Measurements from ENCODE around the gene TBC1D14. TPM values are rescaled to one million over a fixed set of nuclear protein-coding genes. Genes with fewer than 3 reads are reported as not detected.

Gene TBC1D14
- total and polyA plus RNA-seq, 2 of the 8 experiments (the other 6 are each of a cell fraction or from before 2014, with no cell fraction given): 45.6 to 48.2 TPM

DNA sequence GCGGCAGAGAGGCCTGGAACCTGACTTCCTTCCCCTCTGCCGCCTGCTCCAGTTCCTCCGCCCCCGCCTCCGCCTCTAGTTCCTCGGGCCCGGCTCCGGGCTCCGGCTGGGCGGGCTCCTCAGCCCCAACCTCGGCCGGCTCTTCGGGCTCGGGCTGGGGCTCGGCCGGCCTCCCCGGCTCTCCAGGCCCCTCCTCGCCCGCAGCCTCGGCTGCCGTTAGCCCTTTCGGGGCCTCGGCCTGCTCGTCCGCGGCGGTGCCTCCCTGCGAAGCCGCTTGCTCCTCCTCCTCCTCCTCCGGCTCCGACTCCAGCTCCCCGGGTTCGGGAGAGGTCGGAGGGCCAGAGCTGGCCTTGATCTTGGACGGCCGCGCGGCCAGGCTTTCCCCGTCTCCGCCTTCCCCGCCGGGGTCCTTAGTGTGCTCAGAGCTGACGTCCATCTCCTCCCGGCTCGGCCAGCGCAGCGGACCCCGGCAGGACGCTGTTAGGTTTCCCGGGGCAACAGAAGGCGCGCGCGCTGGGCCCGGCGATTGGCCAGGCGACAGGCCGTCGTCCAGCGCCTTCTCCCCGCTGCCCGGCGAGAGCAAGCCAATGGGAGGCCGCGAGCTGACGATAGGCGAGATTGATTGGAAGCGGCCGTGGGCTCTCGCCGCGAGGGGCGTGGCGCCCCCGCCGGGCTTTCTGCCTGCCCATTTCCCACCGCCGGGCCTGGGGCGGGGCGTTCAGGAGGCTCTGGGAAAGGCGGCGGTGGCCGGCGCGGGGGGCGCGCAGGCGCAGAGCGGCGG lies 133.1 kb downstream of the TBC1D14 start (continued):
- TF ChIP-seq, protein P1, sequence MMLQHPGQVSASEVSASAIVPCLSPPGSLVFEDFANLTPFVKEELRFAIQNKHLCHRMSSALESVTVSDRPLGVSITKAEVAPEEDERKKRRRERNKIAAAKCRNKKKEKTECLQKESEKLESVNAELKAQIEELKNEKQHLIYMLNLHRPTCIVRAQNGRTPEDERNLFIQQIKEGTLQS (IDR thresholded peaks at IDR 0.05; ENCODE audit: insufficient read depth, low read depth, low read length): no peak
- TF ChIP-seq CHD1 (IDR thresholded peaks at IDR 0.05; ENCODE audit: low read depth, low read length): no peak
- TF ChIP-seq GTF2F1 (IDR thresholded peaks at IDR 0.05; ENCODE audit: borderline replicate concordance, low read depth, low read length): no peak
- no peak for TF ChIP-seq SIRT6 (IDR thresholded peaks at IDR 0.05; ENCODE audit: low read length)
- TF ChIP-seq PHF8 (conservative IDR thresholded peaks at IDR 0.05; ENCODE audit: low read depth, low read length): no peak
- TF ChIP-seq CBX5 (IDR thresholded peaks at IDR 0.05; ENCODE audit: low read depth, low read length): no peak
- peak; percentile 84 to 98; a peak in 3 of 4 replicates for TF ChIP-seq SIN3A (conservative IDR thresholded peaks at IDR 0.05 in 1 of 2, IDR thresholded peaks at IDR 0.05 in 1 of 2; ENCODE audit: low read depth in 1 of 2, low read length in 2 of 2)
- TF ChIP-seq, protein P2, sequence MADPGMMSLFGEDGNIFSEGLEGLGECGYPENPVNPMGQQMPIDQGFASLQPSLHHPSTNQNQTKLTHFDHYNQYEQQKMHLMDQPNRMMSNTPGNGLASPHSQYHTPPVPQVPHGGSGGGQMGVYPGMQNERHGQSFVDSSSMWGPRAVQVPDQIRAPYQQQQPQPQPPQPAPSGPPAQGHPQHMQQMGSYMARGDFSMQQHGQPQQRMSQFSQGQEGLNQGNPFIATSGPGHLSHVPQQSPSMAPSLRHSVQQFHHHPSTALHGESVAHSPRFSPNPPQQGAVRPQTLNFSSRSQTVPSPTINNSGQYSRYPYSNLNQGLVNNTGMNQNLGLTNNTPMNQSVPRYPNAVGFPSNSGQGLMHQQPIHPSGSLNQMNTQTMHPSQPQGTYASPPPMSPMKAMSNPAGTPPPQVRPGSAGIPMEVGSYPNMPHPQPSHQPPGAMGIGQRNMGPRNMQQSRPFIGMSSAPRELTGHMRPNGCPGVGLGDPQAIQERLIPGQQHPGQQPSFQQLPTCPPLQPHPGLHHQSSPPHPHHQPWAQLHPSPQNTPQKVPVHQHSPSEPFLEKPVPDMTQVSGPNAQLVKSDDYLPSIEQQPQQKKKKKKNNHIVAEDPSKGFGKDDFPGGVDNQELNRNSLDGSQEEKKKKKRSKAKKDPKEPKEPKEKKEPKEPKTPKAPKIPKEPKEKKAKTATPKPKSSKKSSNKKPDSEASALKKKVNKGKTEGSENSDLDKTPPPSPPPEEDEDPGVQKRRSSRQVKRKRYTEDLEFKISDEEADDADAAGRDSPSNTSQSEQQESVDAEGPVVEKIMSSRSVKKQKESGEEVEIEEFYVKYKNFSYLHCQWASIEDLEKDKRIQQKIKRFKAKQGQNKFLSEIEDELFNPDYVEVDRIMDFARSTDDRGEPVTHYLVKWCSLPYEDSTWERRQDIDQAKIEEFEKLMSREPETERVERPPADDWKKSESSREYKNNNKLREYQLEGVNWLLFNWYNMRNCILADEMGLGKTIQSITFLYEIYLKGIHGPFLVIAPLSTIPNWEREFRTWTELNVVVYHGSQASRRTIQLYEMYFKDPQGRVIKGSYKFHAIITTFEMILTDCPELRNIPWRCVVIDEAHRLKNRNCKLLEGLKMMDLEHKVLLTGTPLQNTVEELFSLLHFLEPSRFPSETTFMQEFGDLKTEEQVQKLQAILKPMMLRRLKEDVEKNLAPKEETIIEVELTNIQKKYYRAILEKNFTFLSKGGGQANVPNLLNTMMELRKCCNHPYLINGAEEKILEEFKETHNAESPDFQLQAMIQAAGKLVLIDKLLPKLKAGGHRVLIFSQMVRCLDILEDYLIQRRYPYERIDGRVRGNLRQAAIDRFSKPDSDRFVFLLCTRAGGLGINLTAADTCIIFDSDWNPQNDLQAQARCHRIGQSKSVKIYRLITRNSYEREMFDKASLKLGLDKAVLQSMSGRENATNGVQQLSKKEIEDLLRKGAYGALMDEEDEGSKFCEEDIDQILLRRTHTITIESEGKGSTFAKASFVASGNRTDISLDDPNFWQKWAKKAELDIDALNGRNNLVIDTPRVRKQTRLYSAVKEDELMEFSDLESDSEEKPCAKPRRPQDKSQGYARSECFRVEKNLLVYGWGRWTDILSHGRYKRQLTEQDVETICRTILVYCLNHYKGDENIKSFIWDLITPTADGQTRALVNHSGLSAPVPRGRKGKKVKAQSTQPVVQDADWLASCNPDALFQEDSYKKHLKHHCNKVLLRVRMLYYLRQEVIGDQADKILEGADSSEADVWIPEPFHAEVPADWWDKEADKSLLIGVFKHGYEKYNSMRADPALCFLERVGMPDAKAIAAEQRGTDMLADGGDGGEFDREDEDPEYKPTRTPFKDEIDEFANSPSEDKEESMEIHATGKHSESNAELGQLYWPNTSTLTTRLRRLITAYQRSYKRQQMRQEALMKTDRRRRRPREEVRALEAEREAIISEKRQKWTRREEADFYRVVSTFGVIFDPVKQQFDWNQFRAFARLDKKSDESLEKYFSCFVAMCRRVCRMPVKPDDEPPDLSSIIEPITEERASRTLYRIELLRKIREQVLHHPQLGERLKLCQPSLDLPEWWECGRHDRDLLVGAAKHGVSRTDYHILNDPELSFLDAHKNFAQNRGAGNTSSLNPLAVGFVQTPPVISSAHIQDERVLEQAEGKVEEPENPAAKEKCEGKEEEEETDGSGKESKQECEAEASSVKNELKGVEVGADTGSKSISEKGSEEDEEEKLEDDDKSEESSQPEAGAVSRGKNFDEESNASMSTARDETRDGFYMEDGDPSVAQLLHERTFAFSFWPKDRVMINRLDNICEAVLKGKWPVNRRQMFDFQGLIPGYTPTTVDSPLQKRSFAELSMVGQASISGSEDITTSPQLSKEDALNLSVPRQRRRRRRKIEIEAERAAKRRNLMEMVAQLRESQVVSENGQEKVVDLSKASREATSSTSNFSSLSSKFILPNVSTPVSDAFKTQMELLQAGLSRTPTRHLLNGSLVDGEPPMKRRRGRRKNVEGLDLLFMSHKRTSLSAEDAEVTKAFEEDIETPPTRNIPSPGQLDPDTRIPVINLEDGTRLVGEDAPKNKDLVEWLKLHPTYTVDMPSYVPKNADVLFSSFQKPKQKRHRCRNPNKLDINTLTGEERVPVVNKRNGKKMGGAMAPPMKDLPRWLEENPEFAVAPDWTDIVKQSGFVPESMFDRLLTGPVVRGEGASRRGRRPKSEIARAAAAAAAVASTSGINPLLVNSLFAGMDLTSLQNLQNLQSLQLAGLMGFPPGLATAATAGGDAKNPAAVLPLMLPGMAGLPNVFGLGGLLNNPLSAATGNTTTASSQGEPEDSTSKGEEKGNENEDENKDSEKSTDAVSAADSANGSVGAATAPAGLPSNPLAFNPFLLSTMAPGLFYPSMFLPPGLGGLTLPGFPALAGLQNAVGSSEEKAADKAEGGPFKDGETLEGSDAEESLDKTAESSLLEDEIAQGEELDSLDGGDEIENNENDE (IDR thresholded peaks at IDR 0.05; ENCODE audit: insufficient replicate concordance, low read length): no peak
- no peak for TF ChIP-seq TEAD4 (IDR thresholded peaks at IDR 0.05; ENCODE audit: low read depth, low read length)
